Keratinocyte (primary cell): ENCODE measurements around the gene CCDC167. TPM values are rescaled to one million over a fixed set of nuclear protein-coding genes. Genes with fewer than 3 reads are reported as not detected.

ENCODE experiments used
- DNase-seq: peaks from one replicate; pipeline ENCODE4 v3.0.0-alpha.2; 2011; ENCODE audit warnings: low read depth, missing footprints, low spot score
- FAIRE-seq: peaks from 2 replicates; lab custom pipeline; 2011; peaks lifted over from hg19 to GRCh38; lab: Jason Lieb, UNC
- H2AFZ ChIP-seq: 2 replicates; pipeline ENCODE4 v1.6.0; 2012; ENCODE audit warnings: low read length, control low read depth, inconsistent platforms; ENCODE audit not compliant: control insufficient read depth
- H3K27ac ChIP-seq: 2 replicates; pipeline ENCODE4 v1.5.1; 2011; ENCODE audit warnings: low read length; ENCODE audit not compliant: control insufficient read depth, insufficient read depth
- H3K27me3 ChIP-seq: 3 replicates; pipeline ENCODE4 v1.6.0; 2011; ENCODE audit warnings: low read length; ENCODE audit not compliant: control insufficient read depth, insufficient read depth; ENCODE audit errors: extremely low read depth
- H3K36me3 ChIP-seq, 2 experiments: 2 replicates in 1 of 2; 3 replicates in 1 of 2; pipeline ENCODE4 v1.5.1; 2011; ENCODE audit warnings: low read length in 2 of 2, mild to moderate bottlenecking in 1 of 2; ENCODE audit not compliant: control insufficient read depth in 2 of 2, insufficient read depth in 2 of 2; ENCODE audit errors: extremely low read depth in 1 of 2
- H3K4me1 ChIP-seq: 3 replicates; pipeline ENCODE4 v1.5.1; 2011; ENCODE audit warnings: low read length; ENCODE audit not compliant: control insufficient read depth, insufficient read depth; ENCODE audit errors: extremely low read depth
- H3K4me2 ChIP-seq: 3 replicates; pipeline ENCODE4 v1.6.0; 2011; ENCODE audit warnings: low read depth, low read length; ENCODE audit not compliant: control insufficient read depth, insufficient read depth; ENCODE audit errors: extremely low read depth
- H3K4me3 ChIP-seq, 3 experiments: fragments of 200-600 bp in 1 of 3; sonication (generic) in 1 of 3; 2 replicates in 2 of 3; 3 replicates in 1 of 3; pipeline ENCODE4 v1.5.1; 2011 to 2016; ENCODE audit warnings: low read length in 3 of 3, mild to moderate bottlenecking in 3 of 3, control low read depth in 2 of 3, inconsistent platforms in 1 of 3, low read depth in 1 of 3, mixed read lengths in 1 of 3, mixed run types in 1 of 3, moderate library complexity in 1 of 3; ENCODE audit not compliant: control insufficient read depth in 2 of 3, insufficient read depth in 2 of 3; ENCODE audit errors: extremely low read depth in 1 of 3
- H3K79me2 ChIP-seq: 2 replicates; pipeline ENCODE4 v1.6.0; 2012; ENCODE audit warnings: low read length; ENCODE audit not compliant: control insufficient read depth, insufficient read depth
- H3K9ac ChIP-seq: 3 replicates; pipeline ENCODE4 v1.6.0; 2011; ENCODE audit warnings: low read length; ENCODE audit not compliant: control insufficient read depth, insufficient read depth; ENCODE audit errors: extremely low read depth
- H3K9me1 ChIP-seq: 3 replicates; pipeline ENCODE4 v1.6.0; 2011; ENCODE audit warnings: low read length; ENCODE audit not compliant: control insufficient read depth, insufficient read depth; ENCODE audit errors: extremely low read depth
- H3K9me3 ChIP-seq: 2 replicates; pipeline ENCODE4 v1.5.1; 2012; ENCODE audit warnings: low read depth, low read length; ENCODE audit not compliant: control insufficient read depth
- H4K20me1 ChIP-seq: 3 replicates; pipeline ENCODE4 v1.6.0; 2011; ENCODE audit warnings: low read length; ENCODE audit not compliant: control insufficient read depth, insufficient read depth; ENCODE audit errors: extremely low read depth
- EZH2 ChIP-seq: IDR thresholded peaks from one replicate; pipeline ENCODE4 v1.6.1; 2012; ENCODE audit warnings: inconsistent platforms, mild to moderate bottlenecking, low read length, moderate library complexity
- dilution Hi-C: fragments of 300-500 bp; cut with MboI; formaldehyde crosslinking; loops from one replicate; pipeline ENCODE4 v1.7.0; 2020; ENCODE audit warnings: low sequenced_read_pairs; ENCODE audit not compliant: extremely low pct_ligation_motif_present
- polyA plus RNA-seq, 5 experiments: library from polyadenylated mRNA; depleted of rRNA in 3 of 5; stranded (reverse) in 3 of 5; stranded (forward) in 1 of 5; unstranded in 1 of 5; fragments of >200 nt; gene quantifications; 1 replicate in 1 of 5; 2 replicates in 3 of 5; 3 replicates in 1 of 5; pipeline versions ENCODE4 v1.2.1 to v1.2.3, GENCODE V29; 2011 to 2012; ENCODE audit warnings: missing spikeins in 2 of 5, low read depth in 1 of 5, low replicate concordance in 1 of 5
- TF ChIP-seq, protein P1 (sequence below), 3 experiments: IDR thresholded peaks in 1 of 3; conservative IDR thresholded peaks in 1 of 3; optimal IDR thresholded peaks in 1 of 3; 2 replicates in 2 of 3; 3 replicates in 1 of 3; pipeline versions ENCODE3 to v1.5.1; 2011; ENCODE audit warnings: low read length in 3 of 3, mild to moderate bottlenecking in 3 of 3, moderate library complexity in 2 of 3, control low read depth in 1 of 3, inconsistent platforms in 1 of 3; ENCODE audit not compliant: insufficient read depth in 2 of 3; ENCODE audit errors: extremely low read depth in 1 of 3

The CCDC167 gene
- polyA plus RNA-seq, 1 donor (not counting 4 experiments of a cell fraction or from before 2014, with no cell fraction given): 39.8 TPM

DNA sequence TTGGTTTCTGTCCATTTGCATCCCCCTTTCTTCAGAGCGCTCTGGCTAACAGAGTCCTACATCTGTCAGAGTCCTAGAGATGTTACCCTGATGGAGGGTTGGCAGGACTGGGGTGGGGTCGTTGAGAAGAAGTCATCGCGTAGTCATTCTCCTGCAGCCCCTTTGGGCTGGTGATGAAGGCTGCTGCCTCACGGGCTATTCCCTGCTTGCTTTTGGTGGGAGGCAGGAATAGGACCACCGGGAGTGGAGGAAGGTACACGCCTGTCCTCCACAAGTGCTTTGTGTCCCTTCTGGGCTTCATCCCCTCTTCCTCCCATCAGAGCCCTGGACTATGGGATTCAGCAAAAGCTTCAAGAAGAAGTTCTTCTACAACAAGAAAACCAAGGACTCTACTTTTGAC lies 20.9 kb downstream of the CCDC167 start:
- no peak for DNase-seq
- H3K27ac ChIP-seq: no peak overlapping the region
- H3K4me3 ChIP-seq: no peak overlapping the region
- TF ChIP-seq, protein P1, sequence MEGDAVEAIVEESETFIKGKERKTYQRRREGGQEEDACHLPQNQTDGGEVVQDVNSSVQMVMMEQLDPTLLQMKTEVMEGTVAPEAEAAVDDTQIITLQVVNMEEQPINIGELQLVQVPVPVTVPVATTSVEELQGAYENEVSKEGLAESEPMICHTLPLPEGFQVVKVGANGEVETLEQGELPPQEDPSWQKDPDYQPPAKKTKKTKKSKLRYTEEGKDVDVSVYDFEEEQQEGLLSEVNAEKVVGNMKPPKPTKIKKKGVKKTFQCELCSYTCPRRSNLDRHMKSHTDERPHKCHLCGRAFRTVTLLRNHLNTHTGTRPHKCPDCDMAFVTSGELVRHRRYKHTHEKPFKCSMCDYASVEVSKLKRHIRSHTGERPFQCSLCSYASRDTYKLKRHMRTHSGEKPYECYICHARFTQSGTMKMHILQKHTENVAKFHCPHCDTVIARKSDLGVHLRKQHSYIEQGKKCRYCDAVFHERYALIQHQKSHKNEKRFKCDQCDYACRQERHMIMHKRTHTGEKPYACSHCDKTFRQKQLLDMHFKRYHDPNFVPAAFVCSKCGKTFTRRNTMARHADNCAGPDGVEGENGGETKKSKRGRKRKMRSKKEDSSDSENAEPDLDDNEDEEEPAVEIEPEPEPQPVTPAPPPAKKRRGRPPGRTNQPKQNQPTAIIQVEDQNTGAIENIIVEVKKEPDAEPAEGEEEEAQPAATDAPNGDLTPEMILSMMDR (optimal IDR thresholded peaks at IDR 0.05 in 1 of 3, IDR thresholded peaks at IDR 0.05 in 1 of 3, conservative IDR thresholded peaks at IDR 0.05 in 1 of 3; ENCODE audit: extremely low read depth in 1 of 3, insufficient read depth in 2 of 3, low read length in 3 of 3): no peak
- no peak for TF ChIP-seq EZH2
- H3K79me2 ChIP-seq: no peaks in the 10 kb centered on the region
- H3K36me3 ChIP-seq: peaks cover 33 to 47% of the 10 kb centered on the region in 2 experiments
- no peak overlapping the region for H3K4me2 ChIP-seq
- dilution Hi-C loops: no loop called here
- no peaks in the 10 kb centered on the region for H3K9me1 ChIP-seq
- H4K20me1 ChIP-seq: no peaks in the 10 kb centered on the region
- no peak overlapping the region for H2AFZ ChIP-seq
- H3K9me3 ChIP-seq: no peaks in the 10 kb centered on the region
- no peaks in the 10 kb centered on the region for H3K27me3 ChIP-seq
- FAIRE-seq: no peak
- no peak overlapping the region for H3K9ac ChIP-seq
- peaks cover 10% of the 10 kb centered on the region for H3K4me1 ChIP-seq

DNA sequence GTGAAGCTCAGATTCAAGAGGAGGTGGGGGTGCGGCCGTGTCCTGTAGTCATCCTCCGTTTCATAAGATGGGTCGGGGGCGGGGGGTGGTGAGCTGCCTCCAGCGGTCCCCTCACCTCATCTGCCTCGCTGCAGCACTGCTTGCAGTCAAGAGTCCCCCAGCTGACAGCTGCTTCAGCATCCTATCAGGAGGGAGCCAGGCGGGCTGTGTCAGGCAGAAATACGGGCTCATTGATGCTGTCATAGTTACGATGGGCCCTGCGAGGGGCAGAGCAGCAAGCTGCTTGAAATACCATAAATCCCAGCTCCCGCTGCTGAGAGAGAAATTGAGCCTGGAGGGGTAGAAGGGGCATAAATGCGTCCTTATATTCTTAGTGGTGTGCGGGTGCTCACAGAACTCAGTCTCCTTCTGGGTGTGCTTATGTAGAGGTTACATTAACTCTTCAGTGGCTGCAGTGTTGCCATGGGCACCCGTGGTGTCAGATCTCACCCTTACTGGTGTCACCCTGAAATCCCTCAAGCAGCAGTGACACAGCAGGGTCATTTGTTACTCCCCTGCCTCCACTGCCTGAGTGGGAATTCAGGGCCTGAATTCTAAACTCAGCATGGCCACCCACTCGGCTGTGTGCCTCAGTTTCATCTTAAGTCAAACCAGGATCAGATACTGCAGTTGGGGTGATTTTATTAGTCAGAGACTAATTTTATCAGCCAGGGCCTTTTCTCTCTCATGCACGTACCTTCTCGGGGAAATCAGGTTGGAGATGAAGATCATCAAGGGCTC lies 21.8 kb downstream of the CCDC167 start:
- Histone ChIP-seq H2AFZ (no peak overlapping the region), H3K27ac (no peak overlapping the region), H3K4me2 (no peak overlapping the region), H3K27me3 (no peaks in the 10 kb centered on the region), H3K79me2 (no peaks in the 10 kb centered on the region), H3K9ac (no peak overlapping the region), H3K36me3 (peaks cover 28 to 42% of the 10 kb centered on the region in 2 experiments), H3K4me1 (peaks cover 12% of the 10 kb centered on the region), H4K20me1 (peaks cover 9% of the 10 kb centered on the region), H3K9me3 (no peaks in the 10 kb centered on the region), H3K4me3 (no peak overlapping the region), H3K9me1 (no peaks in the 10 kb centered on the region)
- FAIRE-seq: no peak
- DNase-seq: no peak
- dilution Hi-C loops: no loop called here
- no peak for TF ChIP-seq EZH2
- TF ChIP-seq, protein P1 (optimal IDR thresholded peaks at IDR 0.05 in 1 of 3, IDR thresholded peaks at IDR 0.05 in 1 of 3, conservative IDR thresholded peaks at IDR 0.05 in 1 of 3; ENCODE audit: extremely low read depth in 1 of 3, insufficient read depth in 2 of 3, low read length in 3 of 3): no peak
